ENCODE data around the gene PDXK. TPM values are rescaled to one million over a fixed set of nuclear protein-coding genes. Genes with fewer than 3 reads are reported as not detected.
A peak's percentile ranks its signal among the peaks of the same experiment; 100 is the strongest.

PDXK gene
- total and polyA plus RNA-seq, 2 of the 13 experiments (the other 11 are each of a cell fraction or from before 2014, with no cell fraction given) = 114 to 184 TPM

GRCh38 chr21:43810505-43811261, 91.8 kb downstream of the PDXK start (continued):
- TF ChIP-seq CHD4 (IDR thresholded peaks at IDR 0.05; ENCODE audit: borderline replicate concordance, low read length) (no peak), ZNF780A (CRISPR knock-in tag; IDR thresholded peaks at IDR 0.05) (no peak), WIZ (CRISPR knock-in tag; IDR thresholded peaks at IDR 0.05) (no peak), ZNF180 (CRISPR knock-in tag; IDR thresholded peaks at IDR 0.05; ENCODE audit: borderline replicate concordance, low read depth) (no peak), RFX3 (CRISPR knock-in tag; IDR thresholded peaks at IDR 0.05) (no peak), MIXL1 (CRISPR knock-in tag; IDR thresholded peaks at IDR 0.05) (0 out of 2 replicates have a peak, but pooled peaks have one; percentile 21), NAIF1 (CRISPR knock-in tag; IDR thresholded peaks at IDR 0.05; ENCODE audit: borderline replicate concordance) (no peak), SUZ12 (IDR thresholded peaks at IDR 0.05; ENCODE audit: low read depth, low read length) (no peak), HBP1 (CRISPR knock-in tag; IDR thresholded peaks at IDR 0.05; ENCODE audit: low read depth) (no peak), NFE2L1 (CRISPR knock-in tag; IDR thresholded peaks at IDR 0.05; ENCODE audit: borderline replicate concordance) (no peak), ZNF101 (CRISPR knock-in tag; IDR thresholded peaks at IDR 0.05; ENCODE audit: borderline replicate concordance, low read depth) (no peak), ZNF605 (CRISPR knock-in tag; IDR thresholded peaks at IDR 0.05) (peak; percentile 51; the same call in 1 of the 2 replicates), EED (CRISPR knock-in tag; IDR thresholded peaks at IDR 0.05) (0 out of 2 replicates have a peak, but pooled peaks have one; percentile 4), STAG1 (CRISPR knock-in tag; IDR thresholded peaks at IDR 0.05) (peak; percentile 96), IRF1 (CRISPR knock-in tag; IDR thresholded peaks at IDR 0.05; ENCODE audit: low read depth) (no peak), NCOA2 (CRISPR knock-in tag; IDR thresholded peaks at IDR 0.05) (no peak), ZNF83 (CRISPR knock-in tag; IDR thresholded peaks at IDR 0.05; ENCODE audit: borderline replicate concordance) (no peak), FOXA1 (IDR thresholded peaks at IDR 0.05) (no peak), FOXA1 (CRISPR knock-in tag; IDR thresholded peaks at IDR 0.05) (no peak), XRCC5 (optimal IDR thresholded peaks at IDR 0.05; ENCODE audit: low read length) (peak; percentile 90), POLR2AphosphoS2 (IDR thresholded peaks at IDR 0.05; ENCODE audit: low read depth, low read length) (no peak), MAFF (IDR thresholded peaks at IDR 0.05; ENCODE audit: low read depth, low read length) (no peak), MTF1 (CRISPR knock-in tag; IDR thresholded peaks at IDR 0.05) (no peak), BATF2 (CRISPR knock-in tag; IDR thresholded peaks at IDR 0.05) (no peak), DDIT3 (CRISPR knock-in tag; IDR thresholded peaks at IDR 0.05) (no peak)
- TF ChIP-seq, protein P1, sequence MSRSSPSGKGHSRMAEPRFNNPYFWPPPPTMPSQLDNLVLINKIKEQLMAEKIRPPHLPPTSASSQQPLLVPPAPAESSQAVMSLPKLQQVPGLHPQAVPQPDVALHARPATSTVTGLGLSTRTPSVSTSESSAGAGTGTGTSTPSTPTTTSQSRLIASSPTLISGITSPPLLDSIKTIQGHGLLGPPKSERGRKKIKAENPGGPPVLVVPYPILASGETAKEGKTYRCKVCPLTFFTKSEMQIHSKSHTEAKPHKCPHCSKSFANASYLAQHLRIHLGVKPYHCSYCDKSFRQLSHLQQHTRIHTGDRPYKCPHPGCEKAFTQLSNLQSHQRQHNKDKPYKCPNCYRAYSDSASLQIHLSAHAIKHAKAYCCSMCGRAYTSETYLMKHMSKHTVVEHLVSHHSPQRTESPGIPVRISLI (CRISPR knock-in tag; IDR thresholded peaks at IDR 0.05; ENCODE audit: borderline replicate concordance) = no peak
- TF ChIP-seq, protein P2, sequence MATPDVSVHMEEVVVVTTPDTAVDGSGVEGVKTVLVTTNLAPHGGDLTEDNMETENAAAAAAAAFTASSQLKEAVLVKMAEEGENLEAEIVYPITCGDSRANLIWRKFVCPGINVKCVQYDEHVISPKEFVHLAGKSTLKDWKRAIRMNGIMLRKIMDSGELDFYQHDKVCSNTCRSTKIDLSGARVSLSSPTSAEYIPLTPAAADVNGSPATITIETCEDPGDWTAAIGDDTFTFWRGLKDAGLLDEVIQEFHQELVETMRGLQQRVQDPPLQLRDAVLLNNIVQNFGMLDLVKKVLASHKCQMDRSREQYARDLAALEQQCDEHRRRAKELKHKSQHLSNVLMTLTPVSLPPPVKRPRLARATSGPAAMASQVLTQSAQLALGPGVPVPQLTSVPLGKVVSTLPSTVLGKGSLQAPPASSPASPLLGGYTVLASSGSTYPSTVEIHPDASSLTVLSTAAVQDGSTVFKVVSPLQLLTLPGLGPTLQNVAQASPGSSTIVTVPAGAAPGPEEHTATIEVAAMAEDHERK (CRISPR knock-in tag; IDR thresholded peaks at IDR 0.05; ENCODE audit: low read depth) = no peak

Measured in HepG2 (cell line).